Kidney (tissue), 14 donors: ENCODE measurements around the gene TRAPPC12. TPM values are rescaled to one million over a fixed set of nuclear protein-coding genes. Genes with fewer than 3 reads are reported as not detected.

Source experiments
- DNase-seq, 5 donors: peaks; one replicate each; pipeline ENCODE4 v3.0.0-alpha.2; 2013 to 2020
- FAIRE-seq: peaks from 2 replicates; lab custom pipeline; 2012; peaks lifted over from hg19 to GRCh38; lab: Jason Lieb, UNC
- H3K27ac ChIP-seq, 2 donors: one replicate each; pipeline ENCODE4 v1.7.0; 2013; ENCODE audit warnings: low read depth in 2 of 2, low read length in 2 of 2, inconsistent platforms in 1 of 2
- H3K27me3 ChIP-seq: one replicate; pipeline ENCODE4 v1.7.1; 2013; ENCODE audit warnings: low read length, inconsistent platforms; ENCODE audit not compliant: control insufficient read depth, insufficient read depth
- H3K36me3 ChIP-seq, 3 donors: one replicate each; pipeline versions ENCODE4 v1.7.0 to v1.7.1; 2013; ENCODE audit warnings: low read length in 3 of 3, control low read depth in 1 of 3, inconsistent platforms in 1 of 3; ENCODE audit not compliant: insufficient read depth in 3 of 3, control insufficient read depth in 2 of 3
- H3K4me1 ChIP-seq, 3 donors: one replicate each; pipeline versions ENCODE4 v1.7.0 to v1.7.1; 2013; ENCODE audit warnings: low read length in 3 of 3, inconsistent platforms in 1 of 3, low read depth in 1 of 3; ENCODE audit not compliant: control insufficient read depth in 2 of 3, insufficient read depth in 2 of 3
- H3K4me3 ChIP-seq, 3 donors: one replicate each; pipeline versions ENCODE4 v1.7.0 to v1.8.1; 2013; ENCODE audit warnings: low read length in 3 of 3, control low read depth in 1 of 3, inconsistent platforms in 1 of 3
- H3K9ac ChIP-seq, 3 donors: one replicate each; pipeline versions ENCODE4 v1.7.0 to v1.7.1; 2013; ENCODE audit warnings: low read length in 3 of 3, control low read depth in 1 of 3, inconsistent platforms in 1 of 3
- H3K9me3 ChIP-seq, 3 donors: one replicate each; pipeline versions ENCODE4 v1.7.0 to v1.7.1; 2013; ENCODE audit warnings: low read length in 3 of 3, control low read depth in 1 of 3, inconsistent platforms in 1 of 3; ENCODE audit not compliant: control insufficient read depth in 2 of 3, insufficient read depth in 1 of 3
- CTCF ChIP-seq: IDR thresholded peaks from 3 replicates; pipeline ENCODE4 v1.5.1; 2012; ENCODE audit warnings: mild to moderate bottlenecking, moderate library complexity, borderline replicate concordance; ENCODE audit not compliant: insufficient read depth; ENCODE audit errors: extremely low read depth
- intact Hi-C: fragments of 100-400 bp; cut with DNase I; formaldehyde crosslinking; loops from one replicate; pipeline ENCODE4 v1.11.1; 2022
- polyA plus RNA-seq: library from polyadenylated mRNA; stranded (reverse); fragments of 350-450 nt; fragmentation: Illumina TruSeq; extraction: RNeasy Lipid Tissue Mini Kit (QIAGEN cat#74804); gene quantifications from one replicate; pipeline ENCODE4 v1.2.3, GENCODE V29; 2014; ENCODE audit warnings: low read depth, low replicate concordance; ENCODE audit not compliant: insufficient read depth
- total RNA-seq: library from RNA; stranded (reverse); fragmentation: NEBNext Ultra II Directional; extraction: Animal tissue kit (Norgen Biotek cat#: 25700); gene quantifications from one replicate; pipeline ENCODE4 v1.2.1, GENCODE V29; 2021
- donor health status: control.
- donor health status: control.
- donor health status: control.
- donor health status: control.
- donor health status: control.
- donor health status: DM: yes; HTN: yes; CAD: no.
- donor health status: Normal renal cell carcinoma (clear cell type).

TRAPPC12 gene
- total and polyA plus RNA-seq, 2 donors from 2014 or later: 81.6 to 104 TPM

- peaks cover 3 to 29% (median 14%) of the 10 kb centered on the region in 3 donors for H3K36me3 ChIP-seq
- peaks cover 0 to 2% (median 0%) of the 10 kb centered on the region in 3 donors for H3K4me1 ChIP-seq
- no peak for TF ChIP-seq CTCF
- no peaks in the 10 kb centered on the region for H3K9me3 ChIP-seq
- FAIRE-seq: no peak
- H3K9ac ChIP-seq: no peak overlapping the region
- no peak overlapping the region for H3K27ac ChIP-seq
- intact Hi-C loops: no loop called here
- no peaks in the 10 kb centered on the region for H3K27me3 ChIP-seq
- DNase-seq: no peak
- H3K4me3 ChIP-seq: no peak overlapping the region
Observed at GRCh38 chr2:3420769-3421397, 41.4 kb downstream of the TRAPPC12 start.

GRCh38 chr2:3421580-3421979, 42.1 kb downstream of the TRAPPC12 start:
- intact Hi-C loops: no loop called here
- Histone ChIP-seq H3K36me3 (peaks cover 3 to 34% (median 19%) of the 10 kb centered on the region in 3 donors), H3K4me3 (no peak overlapping the region), H3K9ac (no peak overlapping the region), H3K27me3 (no peaks in the 10 kb centered on the region), H3K27ac (no peak overlapping the region), H3K9me3 (no peaks in the 10 kb centered on the region), H3K4me1 (peaks cover 0 to 2% (median 0%) of the 10 kb centered on the region in 3 donors)
- FAIRE-seq (no peak), DNase-seq (no peak)
- TF ChIP-seq CTCF: no peak

GRCh38 chr2:3422161-3422779, 42.8 kb downstream of the TRAPPC12 start:
- H3K4me1 ChIP-seq: peaks cover 0 to 2% (median 0%) of the 10 kb centered on the region in 3 donors
- no peak for TF ChIP-seq CTCF
- DNase-seq (no peak), FAIRE-seq (no peak)
- H3K36me3 ChIP-seq: peaks cover 3 to 36% (median 21%) of the 10 kb centered on the region in 3 donors
- no peaks in the 10 kb centered on the region for H3K9me3 ChIP-seq
- intact Hi-C loops: no loop called here
- H3K9ac ChIP-seq: no peak overlapping the region
- H3K4me3 ChIP-seq: no peak overlapping the region
- no peaks in the 10 kb centered on the region for H3K27me3 ChIP-seq
- no peak overlapping the region for H3K27ac ChIP-seq
